Endothelial cell of umbilical vein (primary cell): Measurements from ENCODE around the gene DIAPH3. TPM values are rescaled to one million over a fixed set of nuclear protein-coding genes. Genes with fewer than 3 reads are reported as not detected.

Experiments used
- BruUV-seq: library from RNA; stranded (reverse); fragments of 400-500 nt; replicated peaks from 2 replicates; lab custom pipeline; 2021; lab: Mats Ljungman, UMichigan
- CTCF ChIA-PET: fragments of 300-600, 350-600 bp; sonication (Branson Sonifier 250); formaldehyde crosslinking; loops from one replicate; lab custom pipeline; 2021; ENCODE audit warnings: antibody characterized with exemption, inconsistent platforms; lab: Charles Lee
- POLR2A ChIA-PET: fragments of 300-600, 350-600 bp; sonication (Branson Sonifier 250); formaldehyde crosslinking; loops from one replicate; lab custom pipeline; 2021; ENCODE audit warnings: antibody characterized with exemption, inconsistent platforms; lab: Charles Lee
- DNase-seq: peaks from one replicate; pipeline ENCODE4 v3.0.0-alpha.2; 2011; ENCODE audit warnings: low read depth, low spot score
- FAIRE-seq: peaks from 2 replicates; lab custom pipeline; 2011; peaks lifted over from hg19 to GRCh38; lab: Jason Lieb, UNC
- H2AFZ ChIP-seq: 2 replicates; pipeline ENCODE4 v1.6.0; 2012; ENCODE audit warnings: low read depth, low read length, control low read depth, inconsistent platforms
- H3K27ac ChIP-seq: 2 replicates; pipeline ENCODE4 v1.5.1; 2011; ENCODE audit warnings: low read depth, mild to moderate bottlenecking, control low read depth, low read length, moderate library complexity; ENCODE audit not compliant: insufficient read depth
- H3K27me3 ChIP-seq, 2 experiments: 2 replicates each; pipeline versions ENCODE4 v1.6.0 to v1.6.1; 2011; ENCODE audit warnings: low read length in 2 of 2, mixed read lengths in 1 of 2; ENCODE audit not compliant: control insufficient read depth in 2 of 2, insufficient read depth in 2 of 2
- H3K36me3 ChIP-seq, 2 experiments: 2 replicates in 1 of 2; 3 replicates in 1 of 2; pipeline ENCODE4 v1.5.1; 2011; ENCODE audit warnings: low read length in 2 of 2, mild to moderate bottlenecking in 1 of 2, moderate library complexity in 1 of 2; ENCODE audit not compliant: control insufficient read depth in 2 of 2, insufficient read depth in 2 of 2; ENCODE audit errors: extremely low read depth in 1 of 2
- H3K4me1 ChIP-seq: 3 replicates; pipeline ENCODE4 v1.5.1; 2011; ENCODE audit warnings: mild to moderate bottlenecking, low read length; ENCODE audit not compliant: control insufficient read depth, insufficient read depth; ENCODE audit errors: extremely low read depth
- H3K4me2 ChIP-seq: 2 replicates; pipeline ENCODE4 v1.6.1; 2011; ENCODE audit warnings: low read length, control low read depth, mixed read lengths; ENCODE audit not compliant: insufficient read depth
- H3K4me3 ChIP-seq, 3 experiments: fragments of 200-600 bp in 1 of 3; sonication (generic), shearing (Covaris generic) in 1 of 3; replicated peaks in 1 of 3; 2 replicates each; pipeline ENCODE4 v1.5.1; 2011 to 2016; ENCODE audit warnings: control low read depth in 3 of 3, low read length in 3 of 3, mild to moderate bottlenecking in 2 of 3, inconsistent platforms in 1 of 3, low read depth in 1 of 3, moderate library complexity in 1 of 3; ENCODE audit not compliant: insufficient read depth in 1 of 3
- H3K79me2 ChIP-seq: 2 replicates; pipeline ENCODE4 v1.6.0; 2012; ENCODE audit warnings: low read length, inconsistent platforms; ENCODE audit not compliant: control insufficient read depth, insufficient read depth
- H3K9ac ChIP-seq: replicated peaks from 2 replicates; pipeline ENCODE3; 2011; ENCODE audit warnings: low read length, control low read depth; ENCODE audit not compliant: insufficient read depth; ENCODE audit errors: extremely low read depth
- H3K9me1 ChIP-seq: replicated peaks from 3 replicates; pipeline ENCODE4 v1.6.0; 2011; ENCODE audit warnings: mild to moderate bottlenecking, low read length; ENCODE audit not compliant: control insufficient read depth, insufficient read depth; ENCODE audit errors: extremely low read depth
- H3K9me3 ChIP-seq: replicated peaks from 2 replicates; pipeline ENCODE4 v1.5.1; 2012; ENCODE audit warnings: low read length, inconsistent platforms; ENCODE audit not compliant: control insufficient read depth, insufficient read depth
- H4K20me1 ChIP-seq: replicated peaks from 2 replicates; pipeline ENCODE3; 2011; ENCODE audit warnings: mild to moderate bottlenecking, low read length; ENCODE audit not compliant: control insufficient read depth, insufficient read depth; ENCODE audit errors: extremely low read depth
- EZH2 ChIP-seq: IDR thresholded peaks from 2 replicates; pipeline ENCODE4 v1.6.1; 2012; ENCODE audit warnings: borderline replicate concordance, low read depth, mild to moderate bottlenecking, moderate library complexity, low read length, inconsistent platforms; ENCODE audit not compliant: severe bottlenecking
- FOS ChIP-seq: IDR thresholded peaks from 2 replicates; pipeline ENCODE4 v1.6.1; 2011; ENCODE audit warnings: mild to moderate bottlenecking, low read length, moderate library complexity, borderline replicate concordance; ENCODE audit not compliant: insufficient read depth
- GATA2 ChIP-seq: IDR thresholded peaks from 2 replicates; pipeline ENCODE4 v1.7.0; 2011; ENCODE audit warnings: low read depth, mild to moderate bottlenecking, moderate library complexity, mixed read lengths, low read length; ENCODE audit not compliant: insufficient read length, insufficient read depth
- JUN ChIP-seq: IDR thresholded peaks from 2 replicates; pipeline ENCODE4 v1.6.1; 2011; ENCODE audit warnings: borderline replicate concordance, low read depth; ENCODE audit not compliant: insufficient read length, insufficient read depth
- MYC ChIP-seq: IDR thresholded peaks from one replicate; pipeline ENCODE4 v1.6.1; 2011; ENCODE audit warnings: mild to moderate bottlenecking, low read depth, low read length
- POLR2A ChIP-seq: IDR thresholded peaks from 2 replicates; pipeline ENCODE4 v1.6.1; 2012; ENCODE audit warnings: low read depth, mild to moderate bottlenecking, control low read depth, low read length
- POLR2AphosphoS5 ChIP-seq: IDR thresholded peaks from 2 replicates; pipeline ENCODE4 v1.6.1; 2012; ENCODE audit warnings: low read depth, mild to moderate bottlenecking, control low read depth, low read length, moderate library complexity; ENCODE audit not compliant: insufficient read depth
- dilution Hi-C: fragments of 300-500 bp; cut with MboI; formaldehyde crosslinking; loops from one replicate; pipeline ENCODE4 v1.15.0; 2019; ENCODE audit warnings: low sequenced_read_pairs; ENCODE audit not compliant: extremely low pct_ligation_motif_present
- intact Hi-C: fragments of 100-400 bp; cut with micrococcal nuclease; formaldehyde crosslinking; loops from one replicate; pipeline ENCODE4 v1.10.0; 2022
- polyA plus RNA-seq, 4 experiments: library from polyadenylated mRNA; depleted of rRNA in 3 of 4; stranded (reverse) in 3 of 4; unstranded in 1 of 4; fragments of >200 nt; gene quantifications; 2 replicates each; pipeline versions ENCODE4 v1.2.1 to v1.2.3, GENCODE V29; 2011 to 2012; ENCODE audit warnings: missing spikeins in 1 of 4
- total RNA-seq: library from RNA; stranded (reverse); gene quantifications from 2 replicates; pipeline ENCODE4 v1.2.3, GENCODE V29; 2021
- TF ChIP-seq, protein P1 (sequence below): IDR thresholded peaks from 2 replicates; pipeline ENCODE4 v1.6.1; 2011; ENCODE audit not compliant: insufficient read depth, insufficient read length
- TF ChIP-seq, protein P2 (sequence below), 2 donors: IDR thresholded peaks; 1 replicate in 1 of 2; 2 replicates in 1 of 2; pipeline ENCODE4 v1.5.1; 2011; ENCODE audit warnings: low read length in 2 of 2, mild to moderate bottlenecking in 2 of 2, moderate library complexity in 2 of 2, control low read depth in 1 of 2, inconsistent platforms in 1 of 2, low read depth in 1 of 2; ENCODE audit not compliant: insufficient read depth in 1 of 2; ENCODE audit errors: extremely low read depth in 1 of 2

Gene DIAPH3
- total and polyA plus RNA-seq, 2 donors (not counting 3 experiments of a cell fraction or from before 2014, with no cell fraction given): 9.9 to 44.0 TPM

DNA sequence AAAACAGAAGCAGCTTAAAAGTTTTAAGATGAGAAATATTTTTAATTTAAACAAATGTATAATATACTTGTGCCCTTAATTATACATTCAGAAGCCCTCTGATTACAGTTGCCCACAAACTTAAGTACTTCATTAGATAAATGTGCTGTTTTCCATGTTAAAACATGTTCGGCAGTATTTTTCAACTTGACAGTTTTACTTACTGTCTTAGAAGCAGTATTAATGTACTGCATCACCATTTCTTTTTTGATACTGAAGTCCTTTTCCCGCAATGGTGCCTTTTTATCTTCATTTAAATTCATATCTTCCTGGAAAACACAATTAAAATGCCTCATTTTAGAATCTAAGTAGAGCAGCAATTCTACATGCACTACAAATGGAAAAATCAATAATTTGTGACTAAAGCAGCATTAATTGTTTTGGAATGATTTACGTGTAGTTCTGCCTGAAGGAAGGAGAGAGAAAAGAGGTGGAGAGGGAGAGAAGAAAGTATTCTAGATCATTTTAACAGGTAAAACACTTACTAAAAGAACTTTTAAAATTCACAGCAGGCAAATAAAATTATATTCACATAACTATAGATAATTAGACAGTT, 70.2 kb downstream of the DIAPH3 start:
- Histone ChIP-seq H3K9ac (no peak overlapping the region), H4K20me1 (no peaks in the 10 kb centered on the region), H3K9me3 (no peaks in the 10 kb centered on the region), H3K27me3 (no peaks in the 10 kb centered on the region), H3K79me2 (peaks cover 40% of the 10 kb centered on the region), H3K4me3 (no peak overlapping the region), H3K9me1 (no peaks in the 10 kb centered on the region), H3K4me1 (no peaks in the 10 kb centered on the region), H2AFZ (no peak overlapping the region), H3K27ac (no peak overlapping the region), H3K4me2 (no peak overlapping the region), H3K36me3 (no peaks in the 10 kb centered on the region)
- intact Hi-C loops (no loop called here), dilution Hi-C loops (no loop called here)
- CTCF ChIA-PET: interaction anchor here (0.5 to 1.1 kb wide), 3 partner anchors 12 to 77 kb away, joined by 3 to 4 read pairs (median 3); no protein-coding TSS in a partner anchor
- BruUV-seq: no TSS peak
- POLR2A ChIA-PET: no interaction called here
- TF ChIP-seq GATA2 (no peak), MYC (no peak), FOS (no peak), EZH2 (no peak), POLR2A (no peak), POLR2AphosphoS5 (no peak), JUN (no peak)
- TF ChIP-seq, protein P1, sequence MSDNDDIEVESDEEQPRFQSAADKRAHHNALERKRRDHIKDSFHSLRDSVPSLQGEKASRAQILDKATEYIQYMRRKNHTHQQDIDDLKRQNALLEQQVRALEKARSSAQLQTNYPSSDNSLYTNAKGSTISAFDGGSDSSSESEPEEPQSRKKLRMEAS: no peak
- TF ChIP-seq, protein P2, sequence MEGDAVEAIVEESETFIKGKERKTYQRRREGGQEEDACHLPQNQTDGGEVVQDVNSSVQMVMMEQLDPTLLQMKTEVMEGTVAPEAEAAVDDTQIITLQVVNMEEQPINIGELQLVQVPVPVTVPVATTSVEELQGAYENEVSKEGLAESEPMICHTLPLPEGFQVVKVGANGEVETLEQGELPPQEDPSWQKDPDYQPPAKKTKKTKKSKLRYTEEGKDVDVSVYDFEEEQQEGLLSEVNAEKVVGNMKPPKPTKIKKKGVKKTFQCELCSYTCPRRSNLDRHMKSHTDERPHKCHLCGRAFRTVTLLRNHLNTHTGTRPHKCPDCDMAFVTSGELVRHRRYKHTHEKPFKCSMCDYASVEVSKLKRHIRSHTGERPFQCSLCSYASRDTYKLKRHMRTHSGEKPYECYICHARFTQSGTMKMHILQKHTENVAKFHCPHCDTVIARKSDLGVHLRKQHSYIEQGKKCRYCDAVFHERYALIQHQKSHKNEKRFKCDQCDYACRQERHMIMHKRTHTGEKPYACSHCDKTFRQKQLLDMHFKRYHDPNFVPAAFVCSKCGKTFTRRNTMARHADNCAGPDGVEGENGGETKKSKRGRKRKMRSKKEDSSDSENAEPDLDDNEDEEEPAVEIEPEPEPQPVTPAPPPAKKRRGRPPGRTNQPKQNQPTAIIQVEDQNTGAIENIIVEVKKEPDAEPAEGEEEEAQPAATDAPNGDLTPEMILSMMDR (IDR thresholded peaks at IDR 0.05; ENCODE audit: extremely low read depth in 1 of 2, insufficient read depth in 1 of 2, low read depth in 1 of 2, low read length in 2 of 2): no peak
- FAIRE-seq (no peak), DNase-seq (no peak)
